HEK293 (cell line): ENCODE data around the gene DUSP22.

Experiments
- REST ChIP-seq: fragments of 450-650 bp; formaldehyde crosslinking; IDR thresholded peaks from 2 replicates; pipeline ENCODE4 v1.5.1; 2016; ENCODE audit warnings: missing biosample characterization, missing genetic modification characterization
- ZNF184 ChIP-seq: fragments of 450-650 bp; IDR thresholded peaks from 2 replicates; pipeline ENCODE4 v1.5.1; 2018; ENCODE audit warnings: missing biosample characterization, mild to moderate bottlenecking, missing genetic modification characterization
- ZNF24 ChIP-seq: fragments of 450-650 bp; formaldehyde crosslinking; IDR thresholded peaks from 2 replicates; pipeline ENCODE4 v1.5.1; 2016; ENCODE audit warnings: missing biosample characterization, missing genetic modification characterization
- ZNF510 ChIP-seq: fragments of 450-650 bp; formaldehyde crosslinking; IDR thresholded peaks from 2 replicates; pipeline ENCODE4 v1.5.1; 2018; ENCODE audit warnings: mild to moderate bottlenecking, missing genetic modification characterization, missing biosample characterization; ENCODE audit not compliant: insufficient replicate concordance
- TF ChIP-seq, protein P1 (sequence below): fragments of 450-650 bp; formaldehyde crosslinking; IDR thresholded peaks from 2 replicates; pipeline ENCODE4 v1.5.1; 2016; ENCODE audit warnings: missing biosample characterization, missing genetic modification characterization

DNA sequence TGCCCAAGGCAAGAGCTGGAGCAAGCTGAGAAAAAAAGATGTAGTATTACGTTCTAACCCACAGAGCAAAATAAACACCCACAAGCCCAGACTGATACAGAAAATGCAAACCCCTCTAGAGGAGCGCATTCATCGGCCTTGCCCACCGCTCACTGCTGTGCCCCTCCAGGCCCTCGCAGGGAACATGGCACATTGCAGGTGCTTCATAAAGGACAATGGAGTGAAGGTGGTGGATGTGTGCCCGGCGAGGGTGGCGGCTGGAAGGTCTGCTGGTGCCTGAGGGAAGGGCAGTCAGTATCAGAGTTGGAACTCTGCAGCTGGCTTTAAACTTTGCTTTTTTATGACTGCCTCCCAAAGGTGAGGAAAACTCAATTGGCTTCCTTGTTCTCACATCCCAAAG is 80.7 kb downstream of the DUSP22 start:
- TF ChIP-seq ZNF510 (tag by site-specific recombination), result no peak
- TF ChIP-seq, protein P1, sequence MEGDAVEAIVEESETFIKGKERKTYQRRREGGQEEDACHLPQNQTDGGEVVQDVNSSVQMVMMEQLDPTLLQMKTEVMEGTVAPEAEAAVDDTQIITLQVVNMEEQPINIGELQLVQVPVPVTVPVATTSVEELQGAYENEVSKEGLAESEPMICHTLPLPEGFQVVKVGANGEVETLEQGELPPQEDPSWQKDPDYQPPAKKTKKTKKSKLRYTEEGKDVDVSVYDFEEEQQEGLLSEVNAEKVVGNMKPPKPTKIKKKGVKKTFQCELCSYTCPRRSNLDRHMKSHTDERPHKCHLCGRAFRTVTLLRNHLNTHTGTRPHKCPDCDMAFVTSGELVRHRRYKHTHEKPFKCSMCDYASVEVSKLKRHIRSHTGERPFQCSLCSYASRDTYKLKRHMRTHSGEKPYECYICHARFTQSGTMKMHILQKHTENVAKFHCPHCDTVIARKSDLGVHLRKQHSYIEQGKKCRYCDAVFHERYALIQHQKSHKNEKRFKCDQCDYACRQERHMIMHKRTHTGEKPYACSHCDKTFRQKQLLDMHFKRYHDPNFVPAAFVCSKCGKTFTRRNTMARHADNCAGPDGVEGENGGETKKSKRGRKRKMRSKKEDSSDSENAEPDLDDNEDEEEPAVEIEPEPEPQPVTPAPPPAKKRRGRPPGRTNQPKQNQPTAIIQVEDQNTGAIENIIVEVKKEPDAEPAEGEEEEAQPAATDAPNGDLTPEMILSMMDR (tag by site-specific recombination), result no peak
- no peak for TF ChIP-seq ZNF24 (tag by site-specific recombination)
- no peak for TF ChIP-seq REST
- no peak for TF ChIP-seq ZNF184
